ENCODE measurements around the gene RACGAP1.
A peak's percentile ranks its signal among the peaks of the same experiment; 100 is the strongest.

The RACGAP1 gene

GRCh38 chr12:49954863-49955830 is 70.1 kb downstream of the RACGAP1 start:
- DNase-seq (ENCODE audit: low read depth), result no peak

DNA sequence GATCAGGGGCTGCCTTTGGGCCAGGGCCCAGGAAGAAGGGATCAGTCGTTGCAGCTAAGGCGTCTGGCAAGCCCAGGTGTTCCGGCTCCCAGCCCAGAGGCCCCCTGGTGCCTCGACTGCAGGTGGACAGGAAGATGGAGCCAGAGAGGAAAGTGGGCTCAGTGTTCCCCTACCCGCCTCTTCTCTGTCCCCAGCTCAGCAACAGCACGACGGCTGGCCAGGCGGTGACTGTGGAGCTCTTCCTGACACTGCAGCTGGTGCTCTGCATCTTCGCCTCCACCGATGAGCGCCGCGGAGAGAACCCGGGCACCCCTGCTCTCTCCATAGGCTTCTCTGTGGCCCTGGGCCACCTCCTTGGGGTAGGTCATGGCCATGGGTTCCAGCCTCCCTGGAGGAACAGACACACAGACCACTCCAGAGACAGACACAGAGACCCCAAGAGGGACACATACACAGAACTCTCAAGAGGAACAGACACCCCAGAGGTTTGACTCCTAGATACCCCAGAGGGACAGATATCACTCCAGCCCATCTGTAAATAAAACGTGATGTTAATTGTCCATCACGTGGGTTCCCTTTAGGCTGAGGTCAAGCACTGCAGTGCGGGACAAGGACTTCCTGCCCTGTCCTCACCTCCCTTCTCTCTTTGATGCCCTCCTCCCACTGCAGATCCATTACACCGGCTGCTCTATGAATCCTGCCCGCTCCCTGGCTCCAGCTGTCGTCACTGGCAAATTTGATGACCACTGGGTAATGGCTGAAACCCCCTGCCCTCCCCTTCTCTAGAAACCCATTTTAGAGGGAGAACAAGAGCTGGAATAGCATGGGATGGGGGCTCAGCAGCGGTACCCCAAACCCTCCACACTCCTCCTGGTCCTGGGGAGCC is 71.1 kb downstream of the RACGAP1 start:
- DNase-seq (ENCODE audit: low read depth), result no peak

GRCh38 chr12:49953151-49953550 is 72.1 kb downstream of the RACGAP1 start:
- DNase-seq (ENCODE audit: low read depth), result no peak

DNA sequence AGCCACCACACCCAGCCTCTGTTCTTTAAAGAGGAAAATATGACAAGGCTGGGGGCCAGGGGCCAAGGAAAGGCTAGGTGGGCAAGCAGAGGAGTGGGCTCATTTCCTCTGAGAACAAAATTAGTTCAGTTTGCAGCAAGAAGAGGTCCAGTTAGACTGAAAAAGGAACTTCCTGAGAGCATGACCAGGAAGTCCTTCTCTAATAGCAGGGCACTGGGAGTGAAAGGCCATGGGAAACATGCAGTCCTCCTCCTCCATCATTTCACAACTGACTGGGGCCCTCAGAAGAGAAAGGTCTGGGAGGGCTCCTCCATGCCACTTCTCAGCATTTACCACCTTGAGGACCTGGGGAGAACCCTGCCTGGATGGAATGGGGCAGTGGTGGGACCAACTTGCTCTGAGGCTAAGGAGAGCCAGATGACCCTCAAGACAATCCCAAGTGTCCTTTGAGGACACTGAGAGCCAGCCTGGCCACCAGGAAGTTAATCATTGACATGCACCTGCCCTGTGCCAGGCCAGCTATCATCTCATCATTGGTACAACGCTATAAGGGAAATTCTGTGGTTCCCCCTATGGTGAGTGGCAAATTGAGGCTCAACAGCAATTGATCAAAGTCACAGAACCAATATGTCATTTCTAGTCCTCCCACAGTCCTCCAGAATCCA is 72.8 kb downstream of the RACGAP1 start:
- no peak for DNase-seq (ENCODE audit: low read depth)

DNA sequence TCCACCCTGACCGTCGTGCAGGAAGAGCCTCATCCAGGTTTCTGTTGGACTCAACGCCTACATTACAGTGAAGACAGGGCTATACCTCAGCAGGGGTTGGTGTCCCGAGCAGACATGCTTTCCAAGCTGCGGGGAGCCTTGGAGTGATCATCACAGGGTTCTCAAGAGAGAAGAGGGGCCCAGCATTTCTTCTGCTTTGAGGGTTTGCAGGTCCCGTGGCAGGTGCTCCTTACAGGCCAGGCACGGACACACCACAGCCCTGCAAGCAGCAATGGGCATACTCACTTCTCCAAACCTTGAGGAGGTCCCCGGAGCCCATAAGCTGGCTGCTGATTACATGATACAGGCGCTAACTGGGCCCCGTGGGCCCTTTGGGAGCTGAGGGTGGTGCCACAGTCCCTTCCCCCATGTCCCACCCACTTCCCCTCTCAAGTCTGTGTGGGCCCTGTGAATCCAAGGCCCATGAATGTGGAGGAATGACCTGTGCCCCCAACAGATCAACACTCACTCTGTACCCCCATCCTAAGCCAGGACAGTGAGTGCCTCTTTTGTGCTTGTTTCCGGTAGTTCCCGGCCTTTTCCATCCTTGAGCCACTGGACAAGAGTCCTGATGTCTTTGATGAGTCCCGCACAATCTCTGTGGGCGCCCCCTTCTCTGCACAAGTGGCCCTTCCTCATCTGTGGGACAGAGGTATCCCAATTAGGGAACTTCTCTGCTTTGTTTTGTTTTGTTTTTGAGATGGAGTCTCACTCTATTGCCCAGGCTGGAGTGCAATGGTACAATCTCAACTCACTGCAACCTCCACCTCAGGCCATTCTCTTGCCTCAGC is 73.7 kb downstream of the RACGAP1 start:
- DNase-seq (ENCODE audit: low read depth), result no peak

- DNase-seq (ENCODE audit: low read depth), result no peak
These were observed 74.7 kb downstream of the RACGAP1 start, which contains the start of gene AQP2 for GRCh38 chr12:49950273-49951251. AQP2 (plus strand) TSS chr12:49950737; CDS start chr12:49950831, 94 bp downstream.

DNA sequence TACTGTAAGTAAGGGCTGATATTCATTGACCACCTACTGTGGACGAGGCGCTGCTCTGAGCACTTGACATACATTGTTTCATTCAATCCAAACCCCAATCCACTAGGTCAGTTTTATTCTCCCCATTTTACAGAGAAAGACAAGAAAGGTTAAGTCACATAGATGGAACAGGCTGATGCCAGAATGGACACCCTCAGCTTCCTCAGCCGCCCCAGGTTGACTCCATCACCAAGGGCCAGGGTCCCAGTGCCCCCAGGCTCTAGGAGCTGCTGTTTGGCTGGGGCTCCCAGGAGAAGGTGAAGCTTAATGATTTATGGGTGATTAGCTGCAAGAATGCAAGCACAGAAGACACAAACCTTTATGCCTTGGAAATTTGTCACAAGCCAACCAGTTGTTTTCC is 75.4 kb downstream of the RACGAP1 start:
- DNase-seq (ENCODE audit: low read depth), result no peak

- DNase-seq (ENCODE audit: low read depth), result no peak
These were observed 76.1 kb downstream of the RACGAP1 start for GRCh38 chr12:49948866-49949845.

DNA sequence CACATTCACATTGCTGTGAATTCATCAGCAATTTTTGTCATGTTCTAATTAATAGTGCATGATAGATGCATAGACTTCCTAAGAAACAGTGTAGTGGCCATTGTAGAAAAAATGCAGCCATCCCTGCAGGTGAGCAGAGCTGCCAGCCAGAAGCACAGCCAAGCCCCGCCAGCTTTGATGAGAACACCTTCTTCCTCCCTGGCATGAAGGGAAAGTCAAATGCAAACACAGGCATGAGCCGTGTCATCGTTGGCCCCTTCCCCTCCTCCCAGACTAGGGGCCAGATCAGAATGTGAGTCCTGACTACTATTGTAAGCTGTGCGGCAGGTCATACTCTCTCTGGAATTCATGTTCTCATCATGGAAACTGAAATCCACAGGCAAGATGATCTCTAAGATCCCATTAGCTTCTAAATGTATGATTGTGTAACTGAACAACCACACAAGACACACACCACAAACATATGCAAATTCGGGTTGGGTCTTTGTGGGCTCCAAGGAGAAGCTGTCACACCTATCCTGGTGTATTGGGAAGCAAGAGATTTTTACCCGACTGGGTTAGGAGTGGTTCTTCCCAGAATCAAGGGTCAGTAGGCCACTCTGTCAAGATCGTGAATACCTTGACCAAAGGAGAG is 77.6 kb downstream of the RACGAP1 start:
- no peak for DNase-seq (ENCODE audit: low read depth)

DNA sequence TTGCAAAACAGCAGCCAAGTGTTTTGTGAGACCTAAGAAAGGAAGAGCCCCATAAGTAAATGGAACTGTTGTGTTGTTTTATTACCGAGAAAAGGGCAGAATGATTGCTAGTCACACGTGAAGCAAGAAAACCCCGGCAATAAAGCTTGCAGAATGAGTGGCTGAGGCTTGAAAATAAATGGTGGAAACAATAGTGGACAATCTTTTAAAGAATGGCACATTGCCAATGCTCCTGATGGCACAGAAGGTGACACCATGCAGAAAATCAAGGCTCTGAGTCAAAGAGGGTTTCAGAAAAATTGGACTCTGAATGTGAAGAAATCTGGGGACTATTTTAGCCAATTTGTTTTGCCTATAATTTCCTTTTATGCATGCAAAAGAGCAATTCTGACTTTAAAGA is 78.8 kb downstream of the RACGAP1 start:
- no peak for DNase-seq (ENCODE audit: low read depth)

DNA sequence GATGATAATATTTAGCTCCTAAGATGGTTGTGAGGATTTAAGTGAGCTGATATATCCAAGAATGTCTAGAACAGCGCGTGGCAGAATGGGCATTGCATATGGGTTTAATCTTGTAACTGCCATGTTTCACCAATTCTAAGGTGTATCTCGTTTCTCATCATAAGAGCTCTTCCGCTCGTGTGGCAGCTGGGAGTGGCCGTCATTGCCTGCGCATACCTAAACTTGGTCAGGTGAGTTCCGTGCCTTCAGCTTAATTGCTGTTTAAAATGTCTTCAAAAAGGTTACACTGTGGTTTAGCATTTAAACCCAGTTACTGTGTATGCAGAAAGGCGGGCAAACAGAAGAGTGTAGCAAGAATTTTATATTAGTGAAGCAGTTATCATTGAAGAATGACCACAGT is 79.2 kb downstream of the RACGAP1 start:
- no peak for DNase-seq (ENCODE audit: low read depth)

DNA sequence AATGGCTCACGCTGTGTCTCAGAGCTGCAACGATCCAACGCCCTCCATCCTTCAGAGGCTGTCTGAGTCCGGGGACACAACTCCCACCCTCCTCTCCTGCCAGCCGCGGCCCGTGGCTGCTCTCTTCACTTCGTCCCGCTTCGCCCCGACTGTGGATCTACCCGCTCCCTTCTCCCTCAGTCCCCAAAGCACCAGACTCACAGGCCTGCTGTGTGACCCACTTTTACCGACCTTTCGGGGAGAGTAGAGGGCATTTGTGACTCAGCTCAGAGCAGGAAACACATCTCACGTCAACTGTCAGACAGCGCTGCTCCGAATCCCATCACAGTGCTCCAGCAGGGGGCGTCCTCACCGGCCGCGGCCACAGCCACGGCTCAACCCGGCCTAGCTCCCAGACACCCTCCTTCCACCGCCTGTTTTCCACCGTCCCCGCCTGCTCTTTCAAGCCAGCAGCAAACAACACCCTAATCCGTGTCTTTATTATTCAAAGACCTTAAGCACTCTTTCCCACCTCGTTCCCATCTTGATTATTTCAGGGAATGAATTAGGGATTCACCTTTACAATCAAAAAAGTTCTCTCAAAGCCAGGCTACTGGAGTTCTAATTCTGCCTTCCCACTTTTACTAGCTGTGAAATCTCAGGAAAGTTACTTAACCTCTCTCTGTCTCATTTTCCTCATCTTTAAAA is 79.8 kb downstream of the RACGAP1 start:
- peak; percentile 77 for DNase-seq (ENCODE audit: low read depth)

- DNase-seq (ENCODE audit: low read depth), result no peak
These were observed 80.6 kb downstream of the RACGAP1 start for GRCh38 chr12:49944718-49945117.

GRCh38 chr12:49944046-49944445 is 81.2 kb downstream of the RACGAP1 start:
- no peak for DNase-seq (ENCODE audit: low read depth)

- no peak for DNase-seq (ENCODE audit: low read depth)
These were observed 81.7 kb downstream of the RACGAP1 start for GRCh38 chr12:49943625-49943960.

- DNase-seq (ENCODE audit: low read depth), result no peak
These were observed 82.2 kb downstream of the RACGAP1 start for GRCh38 chr12:49942921-49943624.

DNA sequence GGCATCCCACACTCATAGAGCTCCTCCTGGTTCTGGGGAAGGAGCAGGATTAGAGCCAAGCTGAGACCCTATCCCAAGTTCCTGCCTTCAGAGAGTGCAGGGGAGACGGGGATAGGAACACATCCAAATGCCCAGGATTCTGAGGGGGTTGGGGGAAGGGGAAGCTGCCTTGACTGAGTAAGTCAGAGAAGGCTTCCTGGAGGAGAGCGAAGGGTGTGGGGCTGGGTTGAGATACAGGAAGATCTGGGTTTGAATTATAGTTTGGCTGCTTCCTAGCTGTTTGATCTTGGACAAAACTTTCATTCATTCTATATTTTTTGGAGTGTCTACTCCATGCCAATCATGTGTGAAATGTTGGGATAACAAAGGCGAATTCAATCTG is 82.8 kb downstream of the RACGAP1 start:
- DNase-seq (ENCODE audit: low read depth), result no peak
